Islet of Langerhans (tissue), 1 donor: ENCODE results near the gene TNFRSF4.
"Not testable (repeated sequence)": the region's sequence is repeated elsewhere in the genome, so short reads cannot be mapped to it uniquely, and the experiment has no call there.

Experiments
- FAIRE-seq: peaks from one replicate; lab custom pipeline; 2011; peaks lifted over from hg19 to GRCh38; lab: Jason Lieb, UNC

The TNFRSF4 gene

DNA sequence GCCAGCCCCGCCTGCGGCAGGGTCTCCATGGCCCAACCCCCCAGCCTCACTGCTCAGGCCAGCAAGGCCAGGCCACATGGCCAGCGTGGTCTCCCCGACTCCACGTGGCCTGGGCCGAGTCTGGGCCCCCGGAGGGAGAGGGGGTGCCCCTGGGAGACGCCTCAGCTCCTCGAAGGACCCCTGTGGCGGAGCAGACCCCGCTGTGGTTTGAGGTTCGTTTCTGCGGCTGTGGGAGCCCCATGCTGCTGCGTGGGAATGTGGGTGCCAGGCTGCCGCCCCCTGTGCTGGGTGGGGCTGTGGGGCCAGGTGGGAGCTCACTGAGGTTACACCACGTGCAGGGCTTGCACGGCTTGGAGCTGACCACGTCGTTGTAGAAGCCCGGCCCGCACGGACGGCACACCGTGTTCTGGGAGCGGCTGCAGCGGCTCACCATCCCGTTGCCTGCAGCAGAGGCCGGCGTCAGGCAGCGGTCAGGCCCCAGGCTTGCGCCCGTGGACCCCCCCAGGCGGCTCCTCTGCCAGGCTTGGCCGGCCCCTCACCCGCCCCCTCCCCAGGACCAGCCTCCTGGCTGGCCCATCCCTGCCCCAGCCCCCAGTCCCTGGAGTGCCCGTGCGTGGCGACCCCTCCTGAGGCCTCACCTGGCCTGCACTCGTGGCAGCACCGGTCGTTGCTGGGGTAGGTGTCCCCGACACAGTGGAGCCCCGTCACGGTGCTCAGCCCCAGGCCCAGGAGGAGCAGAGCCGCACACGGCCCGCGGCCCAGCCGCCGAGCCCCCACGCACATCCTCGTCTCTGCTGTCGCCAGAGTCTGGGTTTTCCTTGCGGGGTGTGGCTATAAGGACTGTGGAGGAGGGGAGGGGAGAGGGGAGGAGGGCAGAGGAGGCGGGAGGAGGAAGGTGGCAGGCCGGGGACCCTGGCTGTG is at the start of gene TNFRSF4:
Gene TNFRSF4, minus strand, starts transcription at position 809 of the 921 bp plus-strand sequence. Its CDS starts 26 bp downstream, at position 783.
- FAIRE-seq = no peak

DNA sequence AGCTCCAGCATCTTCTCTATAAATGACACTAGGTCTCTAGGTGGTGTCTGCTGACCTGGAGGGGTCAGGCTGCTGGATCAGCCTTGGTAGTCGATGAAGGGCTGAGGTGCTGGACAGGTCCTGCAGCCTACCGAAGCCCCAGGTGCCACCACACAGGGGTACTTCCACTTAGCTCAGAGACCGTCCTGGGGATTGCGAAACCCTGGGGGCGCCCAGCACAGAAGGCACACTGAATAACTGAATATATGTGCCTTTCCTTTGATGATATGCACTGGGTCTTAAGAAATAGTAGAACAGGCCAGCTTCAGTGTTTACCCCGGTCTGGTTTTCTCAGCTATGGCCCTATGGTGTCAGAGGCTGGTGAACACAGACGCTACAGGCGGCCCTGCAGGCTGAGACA is 48.8 kb upstream of the TNFRSF4 start:
- no peak for FAIRE-seq

DNA sequence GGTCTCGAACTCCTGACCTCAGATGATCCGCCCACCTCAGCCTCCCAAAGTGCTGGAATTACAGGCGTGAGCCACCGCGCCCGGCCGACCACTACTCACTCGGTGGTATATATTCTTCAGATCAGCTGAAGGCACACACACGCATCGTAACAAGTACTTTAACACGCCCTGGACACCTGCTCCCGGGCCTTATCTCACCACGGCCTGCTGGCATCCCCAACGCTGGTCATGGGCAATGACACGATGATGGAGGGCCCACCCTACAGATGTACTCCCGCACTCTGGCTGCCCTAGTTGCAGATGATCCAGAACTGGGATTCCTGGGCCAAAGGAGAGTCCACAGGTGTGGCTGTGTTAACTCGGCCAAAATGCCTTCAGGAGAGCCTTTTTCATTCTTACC is 48.1 kb upstream of the TNFRSF4 start:
- FAIRE-seq = no peak

DNA sequence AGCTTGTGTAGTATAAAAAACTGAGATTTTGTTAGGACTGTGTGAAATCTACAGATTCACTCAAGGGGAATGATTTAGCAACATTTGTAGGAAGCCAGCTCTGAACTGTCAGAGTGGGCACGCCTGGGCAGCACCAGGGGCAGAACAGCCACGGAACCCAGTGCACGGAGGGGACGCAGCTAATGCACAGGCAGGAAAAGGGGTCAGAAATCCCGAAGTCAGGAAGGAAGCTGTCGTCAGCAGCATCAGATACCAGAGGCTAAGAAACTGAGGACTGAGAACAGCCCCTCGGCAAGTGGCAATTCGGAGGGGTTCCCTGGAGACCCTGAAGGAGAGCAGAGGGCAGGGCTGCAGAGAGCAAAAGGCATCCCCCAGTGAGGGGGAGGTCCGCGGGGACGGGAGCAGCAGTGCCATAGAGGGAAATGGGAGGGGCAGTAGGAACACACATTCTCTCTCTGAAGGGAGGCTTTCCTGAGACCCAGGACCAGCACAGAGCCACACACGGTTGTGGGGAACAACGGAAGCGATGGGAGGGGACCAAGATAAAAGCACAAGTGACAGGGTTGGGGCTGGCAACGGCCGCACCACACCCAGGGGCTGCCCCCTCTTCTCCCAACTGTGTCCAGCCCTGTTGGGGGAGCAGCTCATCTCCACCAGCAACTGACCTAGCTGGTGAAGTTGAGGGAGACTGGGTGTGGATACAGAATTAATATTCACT is 47.0 kb upstream of the TNFRSF4 start:
- no peak for FAIRE-seq

DNA sequence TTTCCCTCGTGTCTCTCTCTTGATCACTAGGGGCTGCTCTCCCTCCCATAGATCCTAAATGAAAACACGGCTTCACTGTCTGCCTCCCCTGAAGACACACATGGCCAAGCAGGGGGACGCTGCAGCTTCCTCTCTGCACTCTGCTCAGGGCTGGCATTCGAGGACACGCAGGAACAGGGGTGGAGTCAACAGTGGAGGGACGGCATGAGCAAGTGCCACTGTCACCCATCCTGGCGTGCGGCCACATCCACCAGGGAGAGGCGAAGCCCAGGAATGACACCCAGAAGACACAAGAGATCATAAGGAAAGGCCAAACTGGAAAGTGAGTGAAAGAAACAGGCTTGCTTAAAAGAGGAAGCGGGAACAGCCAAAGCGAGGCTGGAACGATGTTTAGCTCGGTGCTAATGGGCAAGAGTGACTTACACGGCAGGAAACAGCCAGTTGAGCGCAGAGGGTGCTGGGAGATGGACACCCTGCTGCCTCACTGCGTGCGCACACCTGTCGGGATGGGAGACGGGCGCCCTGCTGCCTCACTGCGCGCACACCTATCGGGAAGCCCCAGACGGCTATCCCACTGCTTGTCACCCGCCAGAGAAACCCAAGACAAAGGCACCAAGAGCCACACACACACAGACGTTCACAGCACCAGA is 46.1 kb upstream of the TNFRSF4 start:
- no peak for FAIRE-seq

DNA sequence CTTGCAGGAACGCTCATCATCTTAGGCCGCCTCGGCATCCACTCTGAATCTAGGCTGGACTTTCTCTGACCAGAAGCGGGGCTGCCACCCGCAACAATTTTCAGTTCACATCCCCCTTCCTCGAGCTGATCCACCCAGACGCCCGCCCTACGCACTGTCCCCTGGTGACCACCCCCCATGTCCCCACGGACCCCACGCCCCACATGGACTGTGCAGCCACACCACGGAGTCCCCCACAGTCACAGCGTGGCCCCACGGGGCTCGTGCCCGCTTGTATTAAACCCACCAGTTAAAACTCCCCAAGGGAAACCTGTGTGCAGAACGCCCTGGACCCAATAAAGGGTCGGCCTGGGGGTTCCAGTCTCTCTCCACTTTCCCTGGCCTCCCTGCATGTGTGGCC is 45.6 kb upstream of the TNFRSF4 start:
- FAIRE-seq = no peak

DNA sequence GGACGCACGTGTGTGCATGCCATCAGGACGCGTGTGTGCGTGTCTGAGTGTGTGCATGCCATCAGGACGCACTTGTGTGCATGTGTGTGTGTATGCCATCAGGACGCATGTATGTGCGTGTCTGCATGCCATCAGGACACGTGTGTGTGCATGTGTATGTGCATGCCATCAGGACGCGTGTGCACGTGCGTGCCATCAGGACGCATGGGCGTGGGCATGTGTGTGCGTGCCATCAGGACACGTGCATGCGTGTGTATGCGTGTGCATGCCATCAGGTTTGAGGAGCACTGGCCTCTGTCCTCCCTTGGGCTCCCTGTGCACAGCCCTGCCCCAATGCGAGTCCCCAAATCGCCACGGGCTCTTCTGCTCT is 45.2 kb upstream of the TNFRSF4 start:
- FAIRE-seq = no peak

DNA sequence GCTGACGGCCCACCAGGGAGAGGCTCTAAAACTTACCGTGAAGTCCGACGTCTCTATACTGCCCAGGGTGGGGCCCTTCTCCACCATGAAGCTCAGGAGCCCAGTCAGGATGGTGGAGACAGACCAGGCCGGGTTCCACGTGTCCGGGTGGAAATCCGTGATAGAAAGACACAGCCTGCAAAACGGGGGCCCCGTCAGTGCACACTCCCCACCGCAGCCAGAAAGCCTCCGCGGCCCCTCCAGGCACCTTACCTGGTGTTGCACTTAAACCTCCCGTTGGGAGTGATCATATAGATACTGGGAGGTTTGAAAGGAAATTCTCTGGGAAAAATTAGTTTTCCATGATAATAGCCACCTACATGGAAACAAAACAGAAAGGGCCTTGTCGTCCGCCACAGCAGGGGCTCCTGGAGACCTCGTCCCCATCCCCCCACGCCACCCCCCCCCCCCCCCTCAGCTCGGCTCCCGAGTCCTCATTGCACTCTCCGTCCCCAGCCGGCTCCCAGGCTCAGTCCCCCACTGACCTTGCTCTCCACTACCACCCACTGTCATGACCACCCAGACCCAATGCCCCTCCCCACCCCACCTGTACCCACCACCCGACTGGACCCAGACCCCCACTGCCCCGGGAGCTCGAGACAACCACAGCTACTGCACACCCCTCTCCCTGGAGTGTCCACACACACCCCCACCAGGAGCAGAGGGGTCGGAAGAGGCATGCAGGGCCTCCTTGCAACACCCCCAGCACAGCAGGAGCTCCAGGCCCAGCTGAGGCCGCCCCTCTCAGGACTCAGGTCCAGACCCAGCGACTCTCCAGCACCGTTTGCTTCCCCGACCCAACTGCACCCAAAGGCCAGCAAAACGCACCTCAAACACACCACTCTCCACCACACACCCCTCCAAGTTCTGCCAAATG is 43.3 kb upstream of the TNFRSF4 start:
- no peak for FAIRE-seq

DNA sequence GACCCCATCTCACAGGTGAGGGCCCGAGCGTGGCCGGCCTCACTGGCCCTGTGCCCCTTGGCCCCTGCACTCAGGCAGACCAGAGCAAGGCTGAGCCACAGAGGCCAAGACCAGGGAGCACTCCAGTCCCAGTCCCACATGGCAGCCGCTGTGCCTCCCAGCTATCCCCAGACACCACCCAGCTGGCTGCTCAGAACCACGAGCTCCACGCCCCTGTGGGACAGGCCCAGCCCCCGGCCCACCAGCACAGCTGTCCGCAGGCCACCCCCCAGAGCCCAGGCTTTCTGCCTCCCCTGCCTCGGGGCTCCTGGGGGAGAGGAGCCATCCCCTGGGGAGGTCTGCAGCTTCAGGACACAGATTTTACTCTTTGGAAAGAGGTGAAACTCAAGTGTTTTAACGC is 41.7 kb upstream of the TNFRSF4 start:
- no peak for FAIRE-seq

DNA sequence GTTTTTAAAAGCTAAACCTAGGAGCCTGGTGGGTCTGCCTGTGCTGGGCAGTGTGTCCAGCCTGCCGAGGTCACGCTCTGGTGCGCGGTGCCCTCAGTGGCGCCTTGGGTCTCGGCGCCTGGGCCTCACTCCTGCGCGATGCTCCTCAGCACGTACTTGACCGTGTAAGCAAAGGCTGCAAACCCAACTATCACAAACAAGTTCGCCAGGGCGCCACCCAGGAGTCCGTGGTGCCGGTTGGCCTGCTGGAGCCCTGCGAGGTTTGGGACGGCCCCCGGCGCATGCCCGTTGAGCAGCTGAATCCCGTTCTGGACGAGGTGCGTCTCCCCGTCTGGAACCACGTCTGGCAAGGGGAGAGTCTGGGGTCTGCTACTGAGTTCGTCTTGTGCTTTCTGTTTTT is 41.1 kb upstream of the TNFRSF4 start:
- FAIRE-seq = no peak

DNA sequence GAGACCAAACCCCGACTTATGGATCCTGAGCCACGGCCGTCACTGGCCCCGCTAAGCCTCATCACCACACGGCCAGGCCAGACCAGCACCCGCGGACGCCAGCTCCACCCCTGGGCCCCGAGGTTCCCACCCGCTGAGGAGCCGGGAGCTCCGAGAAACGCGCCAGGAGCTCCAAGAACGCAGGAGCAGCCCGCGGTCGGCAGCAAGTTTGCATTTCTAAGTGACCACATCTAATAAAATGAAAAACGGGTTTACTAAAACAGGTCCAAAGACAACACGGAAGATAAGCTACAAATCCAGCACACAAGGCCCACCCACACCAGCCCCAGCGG is 40.7 kb upstream of the TNFRSF4 start:
- FAIRE-seq = no peak

DNA sequence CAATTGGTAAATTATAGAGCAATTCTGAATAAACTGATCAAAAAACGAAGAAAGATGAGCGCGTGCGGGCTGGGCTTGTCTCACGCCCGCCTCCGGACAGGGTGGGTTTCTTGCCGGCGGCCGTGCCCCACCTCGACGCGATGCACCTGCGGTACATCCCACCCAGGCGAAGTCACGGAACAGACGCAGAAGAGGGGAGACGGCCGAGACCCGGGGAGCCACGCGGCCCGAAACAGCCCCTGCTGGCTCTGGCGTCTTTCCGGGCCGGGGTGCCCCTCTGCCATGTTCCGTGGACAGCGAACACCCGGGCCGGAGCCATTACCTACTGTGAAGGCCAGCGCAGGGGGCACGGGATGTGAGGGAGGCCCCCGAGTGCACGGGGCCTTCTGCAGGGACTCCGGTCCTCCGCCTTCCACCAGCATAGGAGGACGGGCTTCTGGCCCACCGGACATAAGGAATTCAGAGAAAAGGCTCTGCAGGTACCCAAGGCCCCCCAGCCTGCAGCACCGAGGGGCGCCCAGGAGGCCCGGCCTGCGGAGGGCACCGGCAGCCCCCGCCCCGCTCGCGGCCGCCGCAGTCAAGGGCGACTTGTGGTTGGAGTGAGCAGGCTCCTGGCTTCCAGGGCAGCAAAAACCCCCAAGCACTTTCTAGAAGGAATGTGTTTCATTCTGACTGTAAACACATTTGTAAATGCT is 40.2 kb upstream of the TNFRSF4 start:
- no peak for FAIRE-seq

DNA sequence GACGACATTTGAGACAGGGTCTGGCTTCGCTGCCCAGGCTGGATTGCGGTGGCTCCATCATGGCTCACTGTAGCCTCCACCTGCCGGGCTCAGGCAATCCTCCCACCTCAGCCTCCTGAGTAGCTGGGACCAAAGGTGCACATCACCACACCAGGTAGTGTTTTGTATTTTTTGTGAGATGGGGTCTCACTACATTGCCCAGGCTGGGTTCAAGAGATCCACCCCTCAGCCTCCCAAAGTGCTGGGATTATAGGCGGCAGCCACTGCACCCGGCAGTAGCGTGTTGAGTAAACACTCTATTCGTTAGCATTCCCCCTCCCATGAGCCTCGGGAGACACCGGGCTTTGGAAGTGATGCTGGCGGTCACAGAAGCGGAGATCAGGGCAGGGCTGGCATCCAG is 39.4 kb upstream of the TNFRSF4 start:
- FAIRE-seq = no peak

DNA sequence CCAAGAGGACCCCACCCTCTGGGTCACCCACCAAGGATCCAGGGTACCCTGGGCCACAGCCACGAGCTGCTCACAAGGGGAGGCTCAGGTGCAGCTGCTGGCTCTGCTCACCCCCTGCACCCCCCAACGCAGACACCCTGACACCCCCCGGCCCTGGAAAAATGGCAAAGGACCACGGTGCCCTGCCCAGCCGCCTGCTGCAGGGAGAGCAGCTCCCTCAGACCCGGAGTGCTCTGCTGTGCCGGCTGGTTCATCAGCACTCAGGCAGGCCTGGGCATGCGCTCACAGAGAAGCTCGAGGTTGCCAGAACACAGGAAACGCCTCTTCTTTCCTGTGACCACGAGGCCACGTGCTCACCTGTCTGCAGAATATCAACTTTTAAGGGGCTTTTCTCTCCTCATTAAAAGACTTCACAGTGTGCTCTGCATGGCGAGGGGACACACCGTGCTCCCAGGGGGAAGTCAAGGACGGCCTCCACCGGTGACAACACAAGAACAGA is 36.9 kb upstream of the TNFRSF4 start:
- no peak for FAIRE-seq

DNA sequence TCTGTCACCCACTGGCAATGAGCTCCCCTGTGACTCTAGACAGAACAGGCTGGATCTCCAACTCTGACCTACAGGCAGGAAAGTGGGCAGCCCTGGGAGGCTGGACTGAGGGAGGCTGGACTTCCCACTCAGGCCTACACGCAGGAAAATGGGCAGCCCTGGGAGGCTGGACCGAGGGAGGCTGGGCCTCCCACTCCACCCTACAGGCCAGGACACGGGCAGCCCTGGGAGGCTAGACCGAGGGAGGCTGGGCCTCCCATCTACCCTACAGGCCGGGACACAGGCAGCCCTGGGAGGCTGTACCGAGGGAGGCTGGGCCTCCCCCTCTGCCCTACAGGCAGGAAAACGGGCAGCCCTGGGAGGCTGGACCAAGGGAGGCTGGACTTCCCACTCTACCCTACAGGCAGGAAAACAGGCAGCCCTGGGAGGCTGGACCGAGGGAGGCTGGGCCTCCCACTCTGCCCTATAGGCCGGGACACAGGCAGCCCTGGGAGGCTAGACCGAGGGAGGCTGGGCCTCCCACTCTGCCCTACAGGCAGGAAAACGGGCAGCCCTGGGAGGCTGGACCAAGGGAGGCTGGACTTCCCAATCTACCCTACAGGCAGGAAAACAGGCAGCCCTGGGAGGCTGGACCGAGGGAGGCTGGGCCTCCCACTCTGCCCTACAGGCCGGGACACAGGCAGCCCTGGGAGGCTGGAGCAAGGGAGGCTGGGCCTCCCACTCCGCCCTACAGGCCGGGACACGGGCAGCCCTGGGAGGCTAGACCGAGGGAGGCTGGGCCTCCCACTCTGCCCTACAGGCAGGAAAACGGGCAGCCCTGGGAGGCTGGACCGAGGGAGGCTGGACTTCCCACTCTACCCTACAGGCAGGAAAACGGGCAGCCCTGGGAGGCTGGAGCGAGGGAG is 34.3 kb upstream of the TNFRSF4 start:
- not testable (repeated sequence) for FAIRE-seq

DNA sequence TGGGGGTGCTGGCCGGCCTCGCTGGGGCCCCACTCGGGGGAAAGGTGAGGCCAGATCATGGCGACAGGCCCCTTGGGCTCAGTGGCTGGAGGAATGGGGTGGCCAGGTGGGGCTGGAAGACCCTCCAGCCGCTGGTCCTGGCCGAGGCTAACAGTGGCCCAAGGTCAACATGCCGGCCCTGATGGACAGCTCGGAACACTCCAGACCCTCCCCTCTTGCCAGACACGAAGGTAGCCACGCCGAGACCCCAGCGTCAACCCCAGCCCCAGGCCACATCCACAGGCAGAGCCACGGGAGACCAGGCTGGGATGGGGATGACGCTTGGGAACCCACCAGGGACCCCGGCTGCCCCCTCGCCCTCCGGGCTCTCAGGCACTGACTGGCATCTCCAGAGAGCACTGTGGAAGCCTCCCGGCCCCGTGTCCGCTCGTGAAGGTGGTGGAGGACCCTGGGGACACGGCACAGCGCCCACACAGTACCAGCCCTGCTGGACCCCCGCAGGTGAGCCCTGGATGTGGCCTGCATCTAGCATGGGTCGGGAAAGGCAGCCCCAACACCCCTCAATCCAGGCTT is 33.5 kb upstream of the TNFRSF4 start:
- no peak for FAIRE-seq

DNA sequence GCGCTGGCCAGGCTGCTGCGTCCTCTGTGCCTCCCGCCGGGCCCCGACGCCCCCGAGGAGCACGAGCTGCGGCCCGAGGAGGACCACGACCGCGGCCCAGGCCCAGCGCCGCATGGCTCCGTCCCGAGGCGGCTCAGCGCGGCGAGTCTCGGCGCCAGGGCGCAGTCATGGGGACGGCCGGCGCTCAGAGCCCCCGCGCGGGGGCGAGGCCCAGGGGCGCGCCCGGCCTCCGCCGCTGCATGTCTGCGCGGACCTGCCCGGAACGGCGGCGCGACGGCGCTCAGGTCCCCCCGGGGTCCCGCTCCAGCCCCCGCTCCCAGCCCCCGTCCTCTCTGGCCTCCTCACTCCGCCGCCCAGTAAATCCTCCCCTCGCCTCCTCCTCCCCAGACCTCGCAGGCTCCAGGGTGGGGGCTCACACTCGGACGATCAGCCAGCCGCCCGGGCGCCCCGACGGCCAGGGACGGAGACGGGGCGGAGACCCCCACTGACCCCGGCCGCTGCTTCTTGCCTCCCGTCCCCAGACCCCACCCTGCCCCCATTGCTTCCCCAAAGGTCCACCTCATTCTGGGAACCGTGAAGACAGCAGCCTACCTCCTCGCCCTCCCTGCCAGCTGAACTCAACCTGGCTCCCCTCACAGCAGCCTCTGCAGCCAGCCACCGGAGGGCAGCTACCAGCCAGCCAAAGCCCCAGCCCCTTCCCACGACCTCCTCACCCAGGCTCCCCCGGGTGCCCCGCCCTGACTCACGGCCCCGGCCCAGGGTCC is 32.8 kb upstream of the TNFRSF4 start, which contains the start of gene C1QTNF12:
Gene C1QTNF12, minus strand, starts transcription at position 146 of the 764 bp plus-strand sequence. Its CDS starts 32 bp downstream, at position 114.
- FAIRE-seq = no peak

DNA sequence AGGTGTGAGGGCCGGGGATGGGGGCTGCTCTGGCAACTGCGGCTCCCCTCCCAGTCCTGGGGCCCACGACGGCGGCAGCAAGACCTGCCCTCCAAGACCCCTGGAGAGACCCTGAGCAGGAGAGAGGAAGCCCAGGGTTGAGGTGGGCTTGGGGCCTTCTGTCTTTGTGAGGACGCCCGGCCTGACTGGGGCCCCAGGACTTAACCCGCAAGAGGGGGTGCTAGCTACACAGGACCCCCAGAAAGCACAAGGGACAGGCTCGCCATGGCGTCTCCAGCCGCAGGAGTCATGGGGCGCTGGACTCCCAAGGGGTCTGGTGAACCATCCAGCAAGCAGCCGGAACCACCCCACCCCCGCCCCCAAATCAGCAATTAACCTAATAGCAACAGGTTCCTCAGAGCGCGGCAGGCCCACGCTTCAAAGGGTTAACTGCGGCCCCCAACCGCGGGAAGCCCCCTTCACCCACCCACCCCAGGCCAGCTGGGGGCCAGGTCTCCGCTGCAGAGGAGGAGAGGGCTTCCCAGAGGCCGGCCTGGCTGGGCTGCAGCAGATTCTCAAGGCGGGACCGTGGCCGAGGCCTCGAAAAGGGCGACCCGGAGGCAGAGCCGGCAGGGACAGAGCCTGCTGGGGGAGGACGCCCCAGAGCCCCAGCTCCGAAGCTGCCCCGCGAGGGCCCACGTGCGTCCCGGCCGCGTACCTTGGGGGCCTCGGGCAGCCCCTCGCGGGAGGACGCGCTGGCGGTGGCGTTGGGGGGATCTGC is 32.0 kb upstream of the TNFRSF4 start:
- FAIRE-seq = no peak
